A549 treated with AZD9567 at 1 μM for 4 hours (cell line): Measurements from ENCODE around the gene NELL1. TPM values are rescaled to one million over a fixed set of nuclear protein-coding genes. Genes with fewer than 3 reads are reported as not detected.

ENCODE experiments used
- total RNA-seq: library from RNA; stranded (reverse); fragments of 200-300 nt; extraction: Qiagen RNA extraction; gene quantifications from 5 replicates; pipeline ENCODE4 v1.2.3, GENCODE V29; 2022; ENCODE audit not compliant: insufficient read depth

Gene NELL1
- not detected in 5 replicates for total RNA-seq

DNA sequence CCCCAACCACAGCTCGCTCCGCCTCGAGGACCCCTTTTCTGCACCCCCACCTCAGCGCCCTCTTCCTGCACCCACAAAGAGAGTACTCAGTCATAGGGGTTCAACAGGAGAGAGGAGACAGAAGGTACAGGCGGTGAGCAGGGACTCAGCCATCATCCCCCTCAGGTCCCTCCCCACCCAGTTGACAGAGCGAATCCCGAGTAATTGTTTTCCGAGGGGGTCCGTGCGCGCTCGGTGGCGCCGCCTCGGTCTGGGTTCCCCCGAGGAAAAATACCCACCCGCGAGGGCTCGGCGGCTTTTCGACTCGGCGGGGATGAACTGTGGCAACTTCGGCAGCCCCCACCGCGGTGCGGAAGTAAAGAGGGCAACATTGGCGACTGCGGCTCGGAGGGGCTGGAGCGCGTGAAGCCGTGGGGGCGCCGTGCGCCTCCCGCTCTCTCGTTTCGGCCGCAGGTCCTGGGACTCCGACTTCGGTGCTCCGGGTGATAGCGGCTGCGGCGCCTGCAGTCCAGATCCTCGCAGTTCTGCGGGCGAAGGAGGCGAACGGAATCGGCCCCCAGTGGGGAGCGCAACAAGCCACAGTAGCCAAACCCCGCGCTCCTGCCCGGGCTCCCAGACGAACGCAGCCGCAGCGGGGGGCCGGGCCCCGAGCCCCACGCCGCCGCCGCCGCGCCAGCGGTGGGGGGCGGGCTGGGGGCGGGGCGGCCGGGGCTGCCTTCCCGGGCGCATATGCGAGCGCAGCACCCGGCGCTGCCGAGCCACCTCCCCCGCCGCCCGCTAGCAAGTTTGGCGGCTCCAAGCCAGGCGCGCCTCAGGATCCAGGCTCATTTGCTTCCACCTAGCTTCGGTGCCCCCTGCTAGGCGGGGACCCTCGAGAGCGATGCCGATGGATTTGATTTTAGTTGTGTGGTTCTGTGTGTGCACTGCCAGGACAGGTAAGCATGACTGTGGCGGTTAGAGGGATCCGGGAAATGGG, at the start of gene NELL1:
NELL1 (plus strand) TSS at position 743 of the 976 bp plus-strand sequence.

Other genes with a start within 250 kb of the NELL1 start
- gene SLC6A5, start 70.0 kb upstream of the NELL1 start, total RNA-seq: not detected in 5 replicates